Renal cortex interstitium (tissue), 11 donors: ENCODE measurements around the gene RDH14. TPM values are rescaled to one million over a fixed set of nuclear protein-coding genes. Genes with fewer than 3 reads are reported as not detected.

Experiments
- DNase-seq, 11 donors: peaks; one replicate each; pipeline ENCODE4 v3.0.0-alpha.2; 2013; ENCODE audit warnings: low read depth in 9 of 11, low spot score in 4 of 11; ENCODE audit errors: extremely low read depth in 1 of 11
- polyA plus RNA-seq, 3 donors: library from polyadenylated mRNA; unstranded; fragments of 120-200 nt; gene quantifications; one replicate each; pipeline ENCODE4 v1.2.1, GENCODE V29; 2013; ENCODE audit not compliant: insufficient read length in 3 of 3

RDH14 gene
- polyA plus RNA-seq, 3 donors = 37.5 to 42.2 (median 38.5) TPM

GRCh38 chr2:18588049-18588448 lies 27.6 kb upstream of the RDH14 start:
- no peak for DNase-seq

GRCh38 chr2:18585526-18585925 lies 25.1 kb upstream of the RDH14 start:
- no peak for DNase-seq

- no peak for DNase-seq
These were observed 24.1 kb upstream of the RDH14 start for GRCh38 chr2:18584608-18584954.

GRCh38 chr2:18583905-18584607 lies 23.6 kb upstream of the RDH14 start:
- no peak for DNase-seq

- no peak for DNase-seq
These were observed 20.2 kb upstream of the RDH14 start for GRCh38 chr2:18580606-18581005.

GRCh38 chr2:18578033-18578432 lies 17.6 kb upstream of the RDH14 start:
- no peak for DNase-seq

GRCh38 chr2:18566145-18566769 lies 5.8 kb upstream of the RDH14 start:
- no peak for DNase-seq

GRCh38 chr2:18560797-18561085 lies 288 bp upstream of the RDH14 start:
- DNase-seq = peak in 1 of 11 donors; percentile 7

GRCh38 chr2:18559531-18560030 lies 872 bp downstream of the RDH14 start:
- DNase-seq = peak in 4 of 11 donors; percentile 2 to 35 (median 6)

- no peak for DNase-seq
These were observed 2.0 kb downstream of the RDH14 start for GRCh38 chr2:18558458-18558857.

GRCh38 chr2:18557121-18557520 lies 3.3 kb downstream of the RDH14 start:
- DNase-seq = no peak

GRCh38 chr2:18552351-18553077 lies 7.9 kb downstream of the RDH14 start:
- no peak for DNase-seq

GRCh38 chr2:18551623-18552022 lies 8.8 kb downstream of the RDH14 start:
- DNase-seq = no peak

- no peak for DNase-seq
These were observed 9.3 kb downstream of the RDH14 start for GRCh38 chr2:18551169-18551568.

GRCh38 chr2:18550433-18550832 lies 10.0 kb downstream of the RDH14 start:
- DNase-seq = no peak

GRCh38 chr2:18549083-18549482 lies 11.4 kb downstream of the RDH14 start:
- no peak for DNase-seq

- DNase-seq = no peak
These were observed 11.8 kb downstream of the RDH14 start for GRCh38 chr2:18548621-18549020.

- DNase-seq = no peak
These were observed 13.9 kb downstream of the RDH14 start for GRCh38 chr2:18546567-18546966.

- no peak for DNase-seq
These were observed 15.1 kb downstream of the RDH14 start for GRCh38 chr2:18545384-18545783.

- DNase-seq = no peak
These were observed 16.3 kb downstream of the RDH14 start for GRCh38 chr2:18544171-18544570.
